Activated naive CD8-positive, alpha-beta T cell treated with anti-CD3 and anti-CD28 coated beads, Interleukin-2, amount 50 U/mL, for 16 hours (primary cell): Measurements from ENCODE around the gene LAMTOR2.

Source experiments
- DNase-seq: peaks from one replicate; pipeline ENCODE4 v3.0.0-alpha.2; 2020; ENCODE audit warnings: low read depth, low spot score

Gene LAMTOR2

GRCh38 chr1:156076609-156077429 is 22.2 kb downstream of the LAMTOR2 start:
- DNase-seq: no peak

GRCh38 chr1:156077430-156077760 is 22.8 kb downstream of the LAMTOR2 start:
- no peak for DNase-seq

- no peak for DNase-seq
Measured at GRCh38 chr1:156078728-156079127, 24.1 kb downstream of the LAMTOR2 start.

GRCh38 chr1:156079762-156080161 is 25.2 kb downstream of the LAMTOR2 start:
- no peak for DNase-seq

GRCh38 chr1:156080241-156080862 is 25.8 kb downstream of the LAMTOR2 start:
- no peak for DNase-seq

- no peak for DNase-seq
Measured at GRCh38 chr1:156080863-156081179, 26.2 kb downstream of the LAMTOR2 start.

GRCh38 chr1:156081180-156081916 is 26.8 kb downstream of the LAMTOR2 start:
- no peak for DNase-seq

GRCh38 chr1:156081917-156082308 is 27.3 kb downstream of the LAMTOR2 start:
- DNase-seq: no peak

GRCh38 chr1:156082309-156083091 is 27.9 kb downstream of the LAMTOR2 start, which contains the start of gene MEX3A:
Gene MEX3A, minus strand, starts transcription at chr1:156082465. Its CDS starts 467 bp downstream, at chr1:156081998.
- no peak for DNase-seq

- DNase-seq: no peak
Measured at GRCh38 chr1:156083800-156084790, 29.5 kb downstream of the LAMTOR2 start.

GRCh38 chr1:156086256-156086662 is 31.7 kb downstream of the LAMTOR2 start:
- DNase-seq: no peak

GRCh38 chr1:156089704-156090103 is 35.1 kb downstream of the LAMTOR2 start:
- DNase-seq: no peak

- DNase-seq: no peak
Measured at GRCh38 chr1:156090138-156090839, 35.7 kb downstream of the LAMTOR2 start.

GRCh38 chr1:156090840-156091188 is 36.2 kb downstream of the LAMTOR2 start:
- peak; percentile 81 for DNase-seq

GRCh38 chr1:156091610-156092009 is 37.0 kb downstream of the LAMTOR2 start:
- no peak for DNase-seq

GRCh38 chr1:156095906-156096508 is 41.4 kb downstream of the LAMTOR2 start:
- no peak for DNase-seq

- DNase-seq: peak; percentile 71
Measured at GRCh38 chr1:156096640-156097391, 42.2 kb downstream of the LAMTOR2 start.

GRCh38 chr1:156097499-156098178 is 43.1 kb downstream of the LAMTOR2 start:
- DNase-seq: no peak
